GM12878 (cell line): Measurements from ENCODE around the gene PTGFRN. TPM values are rescaled to one million over a fixed set of nuclear protein-coding genes. Genes with fewer than 3 reads are reported as not detected.

Experiments
- ATAC-seq: fragments of 200-7000 bp; cut with Tn5 transposase; 3 replicates; pipeline ENCODE4 v1.9.1; 2020; ENCODE audit warnings: mild to moderate bottlenecking, moderate library complexity
- BruUV-seq: library from RNA; stranded (reverse); fragments of 400-500 nt; replicated peaks from 2 replicates; lab custom pipeline; 2021; lab: Mats Ljungman, UMichigan
- CTCF ChIA-PET: fragments of 300-600 bp; sonication (Branson Sonifier 250); formaldehyde crosslinking; extraction: SDS; loops from one replicate; lab custom pipeline; 2021; ENCODE audit warnings: inconsistent platforms; lab: Yijun Ruan, JAX
- POLR2A ChIA-PET: fragments of 350-600 bp; formaldehyde crosslinking; extraction: SDS; loops from one replicate; lab custom pipeline; 2021; ENCODE audit warnings: inconsistent platforms; lab: Charles Lee
- RAD21 ChIA-PET: fragments of 300-600 bp; sonication (Branson Sonifier 250); formaldehyde crosslinking; loops from one replicate; lab custom pipeline; 2023; ENCODE audit warnings: antibody characterized with exemption; ENCODE audit not compliant: unreplicated experiment; lab: Charles Lee
- SMC1A ChIA-PET: fragments of 300-600 bp; sonication (Branson Sonifier 250); formaldehyde crosslinking; loops from one replicate; lab custom pipeline; 2023; ENCODE audit not compliant: unreplicated experiment, uncharacterized antibody; lab: Charles Lee
- DNase-seq: peaks from one replicate; pipeline ENCODE4 v3.0.0-alpha.2; 2011; ENCODE audit warnings: low read depth, low spot score
- FAIRE-seq: peaks from 3 replicates; lab custom pipeline; 2011; peaks lifted over from hg19 to GRCh38; lab: Jason Lieb, UNC
- H2AFZ ChIP-seq: 2 replicates; pipeline ENCODE4 v1.6.0; 2011; ENCODE audit warnings: low read depth, low read length, control low read depth; ENCODE audit not compliant: control insufficient read depth
- H3K27ac ChIP-seq: 2 replicates; pipeline ENCODE4 v1.5.1; 2011; ENCODE audit warnings: control low read depth; ENCODE audit not compliant: control insufficient read depth, insufficient read depth
- H3K27me3 ChIP-seq, 2 experiments: replicated peaks in 1 of 2; 2 replicates each; pipeline versions ENCODE4 v1.6.0 to v1.6.1; 2011; ENCODE audit warnings: low read length in 1 of 2; ENCODE audit not compliant: control insufficient read depth in 2 of 2, insufficient read depth in 2 of 2
- H3K36me3 ChIP-seq, 2 experiments: 2 replicates each; pipeline ENCODE4 v1.5.1; 2011; ENCODE audit warnings: low read length in 1 of 2; ENCODE audit not compliant: control insufficient read depth in 2 of 2, insufficient read depth in 2 of 2
- H3K4me1 ChIP-seq: 2 replicates; pipeline ENCODE4 v1.6.1; 2011; ENCODE audit warnings: mild to moderate bottlenecking, low read length, moderate library complexity, mixed read lengths; ENCODE audit not compliant: control insufficient read depth, insufficient read depth
- H3K4me2 ChIP-seq: 2 replicates; pipeline ENCODE4 v1.6.0; 2011; ENCODE audit warnings: control low read depth; ENCODE audit not compliant: control insufficient read depth, insufficient read depth
- H3K4me3 ChIP-seq: fragments of 200-600 bp; sonication (generic); 2 replicates; pipeline ENCODE4 v1.5.1; 2016
- H3K79me2 ChIP-seq: 2 replicates; pipeline ENCODE4 v1.6.0; 2011; ENCODE audit warnings: low read length; ENCODE audit not compliant: control insufficient read depth, insufficient read depth
- H3K9ac ChIP-seq: 2 replicates; pipeline ENCODE4 v1.8.0; 2011; ENCODE audit warnings: low read length, control low read depth, mixed read lengths; ENCODE audit not compliant: control insufficient read depth, insufficient read depth
- H3K9me3 ChIP-seq: replicated peaks from 3 replicates; pipeline ENCODE4 v1.5.1; 2011; ENCODE audit warnings: mild to moderate bottlenecking, low read length; ENCODE audit not compliant: control insufficient read depth, insufficient read depth
- H4K20me1 ChIP-seq: 2 replicates; pipeline ENCODE4 v1.6.0; 2011; ENCODE audit not compliant: control insufficient read depth, insufficient read depth
- BCL11A ChIP-seq: IDR thresholded peaks from 2 replicates; pipeline ENCODE4 v1.6.1; 2011; ENCODE audit warnings: low read depth, low read length
- CHD1 ChIP-seq: IDR thresholded peaks from 2 replicates; pipeline ENCODE4 v1.6.1; 2012; ENCODE audit warnings: low read depth, low read length, improper control_type of control experiment
- GABPA ChIP-seq: IDR thresholded peaks from 2 replicates; pipeline ENCODE4 v1.6.1; 2014; ENCODE audit warnings: antibody characterized with exemption, low read depth, mild to moderate bottlenecking, inconsistent platforms
- NFIC ChIP-seq: IDR thresholded peaks from 2 replicates; pipeline ENCODE4 v1.6.1; 2012; ENCODE audit warnings: low read depth, mild to moderate bottlenecking, inconsistent platforms, low read length, moderate library complexity
- NFYB ChIP-seq: IDR thresholded peaks from 2 replicates; pipeline ENCODE4 v1.6.1; 2011; ENCODE audit warnings: low read depth, mild to moderate bottlenecking, low read length, improper control_type of control experiment, moderate library complexity; ENCODE audit not compliant: insufficient read depth
- NRF1 ChIP-seq: conservative IDR thresholded peaks from 2 replicates; pipeline ENCODE4 v1.6.1; 2011; ENCODE audit warnings: mild to moderate bottlenecking, low read depth, low read length, improper control_type of control experiment
- POLR2AphosphoS5 ChIP-seq: IDR thresholded peaks from 2 replicates; pipeline ENCODE4 v1.6.1; 2011; ENCODE audit warnings: mild to moderate bottlenecking, low read length, inconsistent platforms
- RFX5 ChIP-seq: IDR thresholded peaks from 2 replicates; pipeline ENCODE4 v1.6.1; 2011; ENCODE audit warnings: low read depth, low read length, improper control_type of control experiment
- STAT1 ChIP-seq: fragments of 450-650 bp; conservative IDR thresholded peaks from 2 replicates; pipeline ENCODE4 v1.6.1; 2014; ENCODE audit warnings: antibody characterized with exemption, mild to moderate bottlenecking
- STAT3 ChIP-seq: IDR thresholded peaks from 2 replicates; pipeline ENCODE4 v1.6.1; 2011; ENCODE audit warnings: low read depth, low read length, improper control_type of control experiment
- WGBS: methylation state at CpG from one replicate; pipeline ENCODE4 v1.1.6; 2016; ENCODE audit warnings: low lambda C conversion rate; ENCODE audit not compliant: insufficient replicate concordance, insufficient coverage; ENCODE audit errors: missing lambda C conversion rate; 5-methylcytosine and 5-hydroxymethylcytosine counted together
- in situ Hi-C: fragments of 300-500 bp; cut with MboI; formaldehyde crosslinking; loops from 9 replicates; pipeline ENCODE4 v1.14.3; 2018; ENCODE audit warnings: mixed read lengths
- intact Hi-C: fragments of 100-400 bp; cut with micrococcal nuclease; formaldehyde crosslinking; loops from one replicate; pipeline ENCODE4 v1.14.2; 2022; ENCODE audit not compliant: unreplicated experiment
- polyA plus RNA-seq, 11 experiments: library from polyadenylated mRNA; depleted of rRNA in 4 of 11; unstranded in 6 of 11; stranded (reverse) in 5 of 11; fragments of >200 nt; fragmentation: Nextera tagmentation in 4 of 11; fragmentation: Illumina TruSeq in 1 of 11; extraction: Ambion mirVana in 4 of 11; extraction: Trizol in 1 of 11; gene quantifications; 1 replicate in 1 of 11; 2 replicates in 10 of 11; pipeline versions ENCODE4 v1.2.1 to v1.2.3, GENCODE V29; 2011 to 2016; ENCODE audit warnings: inconsistent platforms in 2 of 11, missing spikeins in 2 of 11, low read depth in 1 of 11
- total RNA-seq, 4 experiments: library from RNA; depleted of rRNA in 3 of 4; stranded (reverse); fragments of >200 nt in 3 of 4; fragmentation: Illumina TruSeq in 1 of 4; extraction: Trizol in 1 of 4; gene quantifications; 2 replicates each; pipeline versions ENCODE4 v1.2.1 to v1.2.3, GENCODE V29; 2013 to 2021
- TF ChIP-seq, protein P1 (sequence below): fragments of 450-650 bp; IDR thresholded peaks from 2 replicates; pipeline ENCODE4 v1.6.1; 2017; ENCODE audit warnings: low read depth, mild to moderate bottlenecking, moderate library complexity
- TF ChIP-seq, protein P2 (sequence below): fragments of 450-650 bp; IDR thresholded peaks from 2 replicates; pipeline ENCODE4 v1.6.1; 2018; ENCODE audit warnings: mild to moderate bottlenecking, low read depth, moderate library complexity; ENCODE audit not compliant: partially characterized antibody
- TF ChIP-seq, protein P3 (sequence below): IDR thresholded peaks from 2 replicates; pipeline ENCODE4 v1.6.1; 2011; ENCODE audit warnings: borderline replicate concordance, low read depth, mild to moderate bottlenecking, moderate library complexity, mixed read lengths, low read length; ENCODE audit not compliant: insufficient read depth; ENCODE audit errors: extremely low read length

The PTGFRN gene
- total and polyA plus RNA-seq, 10 of the 15 experiments (the other 5 are each of a cell fraction or from before 2014, with no cell fraction given) = 2.7 to 8.3 (median 5.1) TPM

DNA sequence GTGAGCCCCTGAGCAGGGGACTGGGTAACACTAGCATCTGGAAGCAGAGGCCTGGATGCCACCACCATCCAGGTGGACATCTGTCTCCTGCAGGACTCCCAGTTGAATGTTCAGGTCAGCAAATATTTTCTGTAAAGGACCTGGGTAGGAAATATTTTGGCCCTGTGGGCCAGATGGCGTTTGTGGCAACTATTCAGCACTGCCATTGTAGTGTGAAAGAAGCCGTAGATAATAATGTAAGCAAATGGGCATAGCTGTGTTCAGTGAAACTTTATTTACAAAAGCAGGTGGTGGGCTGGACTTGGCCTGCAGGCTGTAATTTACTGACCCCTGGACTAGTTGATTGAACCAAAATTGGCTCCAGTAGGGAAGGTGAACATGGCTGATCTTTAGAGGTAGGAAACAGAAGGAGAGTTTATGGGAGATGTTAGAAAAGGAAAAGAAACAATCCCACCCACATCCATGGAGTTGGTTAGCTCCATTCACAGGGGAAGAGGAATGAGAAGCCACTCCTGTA, 71.9 kb downstream of the PTGFRN start:
- Histone ChIP-seq H3K4me2 (no peak overlapping the region), H3K79me2 (no peaks in the 10 kb centered on the region), H3K9ac (no peak overlapping the region), H3K27me3 (peaks cover 0 to 1% of the 10 kb centered on the region in 2 experiments; a peak in 2 of 4 replicates), H3K9me3 (no peaks in the 10 kb centered on the region), H3K36me3 (no peaks in the 10 kb centered on the region), H3K4me1 (no peaks in the 10 kb centered on the region), H2AFZ (no peak overlapping the region), H4K20me1 (no peaks in the 10 kb centered on the region), H3K4me3 (no peak overlapping the region), H3K27ac (no peak overlapping the region)
- POLR2A ChIA-PET = interaction anchor here (1.1 kb wide), 1 partner anchor 40 kb away, joined by 3 read pairs; no protein-coding TSS in a partner anchor
- in situ Hi-C loops = no loop called here
- BruUV-seq = no TSS peak
- intact Hi-C loops = no loop called here
- WGBS = 23% methylated on average over 2 of the region's 2 CpGs
- DNase-seq = no peak
- SMC1A ChIA-PET = interaction anchor here (0.9 to 1.2 kb wide), 2 partner anchors 36 to 47 kb away, joined by 3 read pairs; no protein-coding TSS in a partner anchor
- ATAC-seq = no peak
- RAD21 ChIA-PET = no interaction called here
- TF ChIP-seq STAT1 = no peak
- TF ChIP-seq POLR2AphosphoS5 = no peak
- TF ChIP-seq STAT3 = no peak
- TF ChIP-seq, protein P1, sequence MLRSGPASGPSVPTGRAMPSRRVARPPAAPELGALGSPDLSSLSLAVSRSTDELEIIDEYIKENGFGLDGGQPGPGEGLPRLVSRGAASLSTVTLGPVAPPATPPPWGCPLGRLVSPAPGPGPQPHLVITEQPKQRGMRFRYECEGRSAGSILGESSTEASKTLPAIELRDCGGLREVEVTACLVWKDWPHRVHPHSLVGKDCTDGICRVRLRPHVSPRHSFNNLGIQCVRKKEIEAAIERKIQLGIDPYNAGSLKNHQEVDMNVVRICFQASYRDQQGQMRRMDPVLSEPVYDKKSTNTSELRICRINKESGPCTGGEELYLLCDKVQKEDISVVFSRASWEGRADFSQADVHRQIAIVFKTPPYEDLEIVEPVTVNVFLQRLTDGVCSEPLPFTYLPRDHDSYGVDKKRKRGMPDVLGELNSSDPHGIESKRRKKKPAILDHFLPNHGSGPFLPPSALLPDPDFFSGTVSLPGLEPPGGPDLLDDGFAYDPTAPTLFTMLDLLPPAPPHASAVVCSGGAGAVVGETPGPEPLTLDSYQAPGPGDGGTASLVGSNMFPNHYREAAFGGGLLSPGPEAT = no peak
- no peak for TF ChIP-seq NFYB
- TF ChIP-seq, protein P2, sequence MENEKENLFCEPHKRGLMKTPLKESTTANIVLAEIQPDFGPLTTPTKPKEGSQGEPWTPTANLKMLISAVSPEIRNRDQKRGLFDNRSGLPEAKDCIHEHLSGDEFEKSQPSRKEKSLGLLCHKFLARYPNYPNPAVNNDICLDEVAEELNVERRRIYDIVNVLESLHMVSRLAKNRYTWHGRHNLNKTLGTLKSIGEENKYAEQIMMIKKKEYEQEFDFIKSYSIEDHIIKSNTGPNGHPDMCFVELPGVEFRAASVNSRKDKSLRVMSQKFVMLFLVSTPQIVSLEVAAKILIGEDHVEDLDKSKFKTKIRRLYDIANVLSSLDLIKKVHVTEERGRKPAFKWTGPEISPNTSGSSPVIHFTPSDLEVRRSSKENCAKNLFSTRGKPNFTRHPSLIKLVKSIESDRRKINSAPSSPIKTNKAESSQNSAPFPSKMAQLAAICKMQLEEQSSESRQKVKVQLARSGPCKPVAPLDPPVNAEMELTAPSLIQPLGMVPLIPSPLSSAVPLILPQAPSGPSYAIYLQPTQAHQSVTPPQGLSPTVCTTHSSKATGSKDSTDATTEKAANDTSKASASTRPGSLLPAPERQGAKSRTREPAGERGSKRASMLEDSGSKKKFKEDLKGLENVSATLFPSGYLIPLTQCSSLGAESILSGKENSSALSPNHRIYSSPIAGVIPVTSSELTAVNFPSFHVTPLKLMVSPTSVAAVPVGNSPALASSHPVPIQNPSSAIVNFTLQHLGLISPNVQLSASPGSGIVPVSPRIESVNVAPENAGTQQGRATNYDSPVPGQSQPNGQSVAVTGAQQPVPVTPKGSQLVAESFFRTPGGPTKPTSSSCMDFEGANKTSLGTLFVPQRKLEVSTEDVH = no peak
- no peak for TF ChIP-seq BCL11A
- TF ChIP-seq CHD1 = no peak
- TF ChIP-seq, protein P3, sequence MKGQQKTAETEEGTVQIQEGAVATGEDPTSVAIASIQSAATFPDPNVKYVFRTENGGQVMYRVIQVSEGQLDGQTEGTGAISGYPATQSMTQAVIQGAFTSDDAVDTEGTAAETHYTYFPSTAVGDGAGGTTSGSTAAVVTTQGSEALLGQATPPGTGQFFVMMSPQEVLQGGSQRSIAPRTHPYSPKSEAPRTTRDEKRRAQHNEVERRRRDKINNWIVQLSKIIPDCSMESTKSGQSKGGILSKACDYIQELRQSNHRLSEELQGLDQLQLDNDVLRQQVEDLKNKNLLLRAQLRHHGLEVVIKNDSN = no peak
- TF ChIP-seq NFIC = no peak
- no peak for TF ChIP-seq RFX5
- no peak for TF ChIP-seq NRF1
- no peak for TF ChIP-seq GABPA
- CTCF ChIA-PET = interaction anchor here (0.7 to 1.7 kb wide), 2 partner anchors 19 to 56 kb away, joined by 3 read pairs; no protein-coding TSS in a partner anchor
- FAIRE-seq = no peak
